Muscle layer of colon (tissue), 2 donors: Measurements from ENCODE around the gene PRMT1.

Source experiments
- H3K27ac ChIP-seq: one replicate; pipeline ENCODE4 v1.7.0; 2013; ENCODE audit warnings: low read depth, mild to moderate bottlenecking, low read length, moderate library complexity
- H3K27me3 ChIP-seq, 2 donors: one replicate each; pipeline ENCODE4 v1.7.0; 2013; ENCODE audit warnings: low read length in 2 of 2, mild to moderate bottlenecking in 2 of 2; ENCODE audit not compliant: insufficient read depth in 2 of 2, control insufficient read depth in 1 of 2
- H3K36me3 ChIP-seq: one replicate; pipeline ENCODE4 v1.7.0; 2013; ENCODE audit warnings: mild to moderate bottlenecking, low read length; ENCODE audit not compliant: insufficient read depth
- H3K4me1 ChIP-seq: one replicate; pipeline ENCODE4 v1.7.0; 2013; ENCODE audit warnings: mild to moderate bottlenecking, low read length; ENCODE audit not compliant: insufficient read depth
- H3K4me3 ChIP-seq, 2 donors: one replicate each; pipeline ENCODE4 v1.7.0; 2013; ENCODE audit warnings: low read length in 2 of 2, low read depth in 1 of 2, mild to moderate bottlenecking in 1 of 2, moderate library complexity in 1 of 2
- H3K9ac ChIP-seq: one replicate; pipeline ENCODE4 v1.7.0; 2013; ENCODE audit warnings: low read length
- H3K9me3 ChIP-seq: one replicate; pipeline ENCODE4 v1.7.0; 2013; ENCODE audit warnings: mild to moderate bottlenecking, low read length
- donor health status: abdominal sarcoma.
- donor health status: Adenocarcinoma of cecum.

PRMT1 gene

DNA sequence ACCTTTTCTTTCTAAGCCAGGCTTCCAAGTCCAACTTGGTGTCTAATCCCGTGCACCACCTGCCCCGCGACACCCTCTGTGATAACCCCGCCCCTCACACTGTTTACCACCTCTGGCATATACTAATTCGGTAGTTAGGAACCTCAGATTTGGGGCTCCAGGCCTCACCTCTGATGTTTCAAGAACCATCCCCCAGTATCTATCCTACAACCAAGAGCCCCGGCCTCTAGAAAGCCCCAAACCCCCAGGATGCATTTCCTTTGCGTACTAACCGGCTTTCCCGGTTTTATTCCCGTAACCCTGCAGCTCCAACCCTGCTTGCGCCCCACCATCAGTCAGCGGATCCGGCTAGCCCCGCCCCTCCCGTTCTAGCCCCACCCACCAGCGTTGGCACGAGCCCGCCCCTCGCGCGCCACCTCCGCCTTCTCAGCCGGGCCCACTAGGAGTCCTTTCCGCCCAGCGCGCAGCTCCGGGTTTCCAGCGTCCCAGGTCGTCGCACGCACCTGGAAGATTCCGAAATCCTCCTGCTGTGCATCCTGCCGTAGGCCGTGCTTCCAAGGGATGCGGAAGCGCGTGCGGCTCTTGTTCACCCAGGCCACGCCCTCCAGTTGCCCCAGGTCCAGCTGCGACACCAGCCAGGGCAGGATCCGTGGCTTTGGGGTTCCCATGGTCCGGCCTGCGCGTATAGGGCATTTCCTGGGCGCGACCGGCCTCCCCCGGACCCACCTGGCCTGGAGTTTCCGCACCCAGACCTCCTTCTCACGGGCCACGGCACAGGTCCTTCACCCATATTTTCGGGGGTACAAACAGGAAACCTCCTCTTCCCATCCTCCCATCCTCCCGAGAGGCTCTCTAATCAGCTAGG is 12.7 kb upstream of the PRMT1 start:
- H3K27ac ChIP-seq, result peak overlapping the region; percentile 85
- H3K4me3 ChIP-seq, result peak overlapping the region; percentile 70 to 94
- no peaks in the 10 kb centered on the region for H3K9me3 ChIP-seq
- peaks cover 42% of the 10 kb centered on the region for H3K36me3 ChIP-seq
- H3K27me3 ChIP-seq, result no peaks in the 10 kb centered on the region
- H3K4me1 ChIP-seq, result peaks cover 18% of the 10 kb centered on the region
- H3K9ac ChIP-seq, result peak overlapping the region; percentile 85

DNA sequence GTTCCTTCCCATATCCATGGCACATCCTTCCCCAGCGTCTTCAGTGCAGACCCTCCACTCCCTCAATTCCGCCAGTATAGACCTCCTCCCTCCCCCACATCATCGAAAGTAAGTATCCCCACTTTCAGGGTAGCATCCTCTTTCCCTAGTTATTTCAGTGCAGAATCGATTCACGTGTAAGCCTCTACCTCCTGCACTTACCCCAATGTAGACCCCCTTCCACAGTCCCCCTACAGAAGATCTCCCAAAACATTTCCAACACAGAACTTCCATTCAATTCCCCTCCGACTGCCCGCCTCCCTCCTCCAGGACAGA is 12.1 kb upstream of the PRMT1 start:
- peaks cover 18% of the 10 kb centered on the region for H3K4me1 ChIP-seq
- H3K4me3 ChIP-seq, result peak overlapping the region; percentile 70 to 94
- H3K27ac ChIP-seq, result peak overlapping the region; percentile 85
- no peaks in the 10 kb centered on the region for H3K27me3 ChIP-seq
- peaks cover 38% of the 10 kb centered on the region for H3K36me3 ChIP-seq
- H3K9ac ChIP-seq, result peak overlapping the region; percentile 85
- no peaks in the 10 kb centered on the region for H3K9me3 ChIP-seq

- H3K4me1 ChIP-seq, result peaks cover 18% of the 10 kb centered on the region
- peak within 1 kb of the TSS; percentile 70 to 94 for H3K4me3 ChIP-seq
- H3K27ac ChIP-seq, result peak within 1 kb of the TSS; percentile 85
- H3K9ac ChIP-seq, result peak within 1 kb of the TSS; percentile 85
- peaks cover 35% of the 10 kb centered on the region for H3K36me3 ChIP-seq
- no peaks in the 10 kb centered on the region for H3K9me3 ChIP-seq
- no peaks in the 10 kb centered on the region for H3K27me3 ChIP-seq
Observed at GRCh38 chr19:49665351-49666119, 11.5 kb upstream of the PRMT1 start, which contains the start of the genes BCL2L12 and IRF3. TSS of gene BCL2L12 (plus strand) at chr19:49665933. CDS start at chr19:49666693, 760 bp downstream. TSS of gene IRF3 (minus strand) at chr19:49665857. CDS start at chr19:49664838, 1,019 bp downstream.

DNA sequence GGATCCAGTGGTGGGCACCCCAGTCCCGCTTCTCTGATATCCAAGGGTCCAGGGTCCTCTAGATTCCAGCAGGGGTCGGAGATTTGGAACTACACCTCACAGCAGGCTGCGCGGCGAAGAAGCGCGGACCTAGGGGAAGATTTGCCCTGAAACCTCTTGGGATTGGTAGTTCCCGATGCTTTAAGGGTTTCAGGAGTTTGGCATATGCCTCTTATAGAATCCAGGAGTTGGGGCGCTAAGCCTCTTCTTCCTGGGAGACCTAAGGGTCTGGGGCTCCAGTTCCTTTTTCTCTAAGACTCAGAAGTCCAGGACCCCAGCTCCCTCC is 11.0 kb upstream of the PRMT1 start:
- Histone ChIP-seq H3K9ac (peak overlapping the region; percentile 85), H3K4me3 (peak overlapping the region; percentile 70 to 94), H3K27me3 (no peaks in the 10 kb centered on the region), H3K27ac (peak overlapping the region; percentile 85), H3K4me1 (peaks cover 18% of the 10 kb centered on the region), H3K9me3 (no peaks in the 10 kb centered on the region), H3K36me3 (peaks cover 31% of the 10 kb centered on the region)

GRCh38 chr19:49667473-49667872 is 9.6 kb upstream of the PRMT1 start:
- H3K27ac ChIP-seq, result no peak overlapping the region
- no peaks in the 10 kb centered on the region for H3K27me3 ChIP-seq
- no peak overlapping the region for H3K9ac ChIP-seq
- no peaks in the 10 kb centered on the region for H3K9me3 ChIP-seq
- H3K36me3 ChIP-seq, result peaks cover 18% of the 10 kb centered on the region
- no peak overlapping the region for H3K4me3 ChIP-seq
- peaks cover 26% of the 10 kb centered on the region for H3K4me1 ChIP-seq

GRCh38 chr19:49669516-49669915 is 7.6 kb upstream of the PRMT1 start:
- Histone ChIP-seq H3K4me3 (no peak overlapping the region), H3K27ac (no peak overlapping the region), H3K9me3 (no peaks in the 10 kb centered on the region), H3K4me1 (peaks cover 19% of the 10 kb centered on the region), H3K27me3 (no peaks in the 10 kb centered on the region), H3K36me3 (peaks cover 10% of the 10 kb centered on the region), H3K9ac (no peak overlapping the region)

- Histone ChIP-seq H3K9me3 (no peaks in the 10 kb centered on the region), H3K4me1 (peaks cover 12% of the 10 kb centered on the region), H3K27ac (no peak overlapping the region), H3K9ac (no peak overlapping the region), H3K27me3 (no peaks in the 10 kb centered on the region), H3K36me3 (peaks cover 10% of the 10 kb centered on the region), H3K4me3 (no peak overlapping the region)
Observed at GRCh38 chr19:49672131-49672919, 4.7 kb upstream of the PRMT1 start.

DNA sequence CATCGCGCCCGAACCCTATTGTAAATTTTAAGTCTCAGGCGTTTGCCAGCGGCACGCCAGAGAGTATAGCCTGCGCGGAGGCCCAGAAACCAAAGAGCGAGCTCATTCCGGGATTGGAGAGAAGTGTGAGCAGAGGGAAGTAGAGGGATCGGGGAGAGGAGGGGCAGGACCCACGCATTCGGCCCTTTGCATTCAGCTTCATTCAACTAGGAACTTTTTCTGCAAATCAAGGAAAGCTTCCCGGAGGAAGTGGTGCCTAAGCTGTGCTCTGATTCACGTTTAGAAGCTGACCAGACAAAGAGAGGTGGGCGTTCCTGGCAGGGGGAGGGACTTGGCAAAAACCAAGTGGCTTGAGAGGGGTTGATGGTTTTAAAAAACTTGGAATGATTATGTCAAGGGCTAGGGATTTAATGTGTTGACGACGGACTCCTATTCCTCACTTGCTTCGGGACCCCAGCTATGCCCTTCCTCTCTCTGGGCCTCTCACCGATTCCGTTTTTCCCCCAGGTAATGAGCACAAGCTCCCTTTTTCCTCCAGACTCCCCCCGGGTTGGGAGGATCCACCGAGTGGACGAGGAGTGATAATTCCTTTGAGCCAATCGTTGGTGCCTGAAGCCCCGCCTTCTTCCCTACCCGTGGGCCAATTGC is 811 bp upstream of the PRMT1 start:
- Histone ChIP-seq H3K27ac (peak overlapping the region; percentile 83), H3K9ac (peak overlapping the region; percentile 68), H3K4me1 (peaks cover 41% of the 10 kb centered on the region), H3K4me3 (peak overlapping the region in 1 of 2 donors; percentile 71), H3K27me3 (no peaks in the 10 kb centered on the region), H3K36me3 (peaks cover 4% of the 10 kb centered on the region), H3K9me3 (no peaks in the 10 kb centered on the region)

GRCh38 chr19:49676784-49677230 is 264 bp upstream of the PRMT1 start:
- Histone ChIP-seq H3K4me1 (peaks cover 39% of the 10 kb centered on the region), H3K27me3 (no peaks in the 10 kb centered on the region), H3K9me3 (no peaks in the 10 kb centered on the region), H3K9ac (peak overlapping the region; percentile 78), H3K4me3 (peak overlapping the region; percentile 86 to 87), H3K36me3 (peaks cover 4% of the 10 kb centered on the region), H3K27ac (peak overlapping the region; percentile 93)

DNA sequence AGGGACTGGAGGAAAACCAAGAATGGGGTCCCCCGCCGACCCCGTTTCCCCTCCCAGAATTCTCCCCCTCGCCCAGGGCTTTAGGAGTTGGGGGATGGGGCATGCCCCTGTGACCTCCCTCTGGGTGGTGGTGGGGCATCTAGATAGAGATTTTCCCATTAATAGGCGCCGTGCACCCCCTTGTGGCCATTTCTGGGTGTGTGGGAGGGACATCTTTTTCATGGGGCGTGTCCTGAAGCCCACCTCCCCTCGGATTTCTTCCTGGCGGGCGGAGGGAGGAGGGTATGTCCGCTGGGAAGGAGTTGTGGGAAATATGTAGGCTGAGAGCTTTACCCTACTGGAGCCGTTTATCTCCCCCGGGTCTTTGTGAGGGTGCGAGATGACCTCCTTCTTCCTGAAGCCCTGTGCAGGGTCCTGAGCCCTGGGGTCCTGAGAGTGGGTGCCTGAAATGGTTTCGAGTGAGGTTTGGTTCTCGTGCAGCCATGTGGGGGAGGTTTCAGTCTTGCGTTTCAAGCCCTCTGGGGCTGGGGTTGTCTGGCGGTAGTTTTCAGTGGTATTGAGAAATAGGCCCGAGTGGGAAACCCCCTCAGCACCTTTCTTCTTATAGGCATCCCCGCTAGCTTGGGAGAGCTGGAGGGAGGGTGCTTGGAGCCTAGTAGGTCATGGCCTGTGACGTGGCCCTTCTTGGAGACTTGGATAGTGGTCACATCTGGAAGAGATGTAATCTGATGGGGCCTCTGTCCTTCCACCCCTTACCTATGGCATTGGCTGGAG is 1.0 kb downstream of the PRMT1 start:
- H3K27me3 ChIP-seq, result no peaks in the 10 kb centered on the region
- H3K9me3 ChIP-seq, result no peaks in the 10 kb centered on the region
- H3K4me3 ChIP-seq, result peak overlapping the region; percentile 86 to 87
- peak overlapping the region; percentile 93 for H3K27ac ChIP-seq
- peaks cover 17% of the 10 kb centered on the region for H3K36me3 ChIP-seq
- peaks cover 33% of the 10 kb centered on the region for H3K4me1 ChIP-seq
- H3K9ac ChIP-seq, result peak overlapping the region; percentile 78
